Measurements from ENCODE around the gene CDC16.
"Not testable (repeated sequence)": the region's sequence is repeated elsewhere in the genome, so short reads cannot be mapped to it uniquely, and the experiment has no call there.

The CDC16 gene

GRCh38 chr13:114263578-114263977 is 28.9 kb downstream of the CDC16 start:
- DNase-seq (ENCODE audit: low spot score), result no peak

- DNase-seq (ENCODE audit: low spot score), result not testable (repeated sequence)
Measured at GRCh38 chr13:114264313-114264712, 29.6 kb downstream of the CDC16 start.

- DNase-seq (ENCODE audit: low spot score), result peak; percentile 29
Measured at GRCh38 chr13:114264886-114265611, 30.4 kb downstream of the CDC16 start.

- DNase-seq (ENCODE audit: low spot score), result no peak
Measured at GRCh38 chr13:114266241-114266640, 31.5 kb downstream of the CDC16 start.

- DNase-seq (ENCODE audit: low spot score), result no peak
Measured at GRCh38 chr13:114268344-114269280, 33.9 kb downstream of the CDC16 start.

GRCh38 chr13:114269281-114269770 is 34.6 kb downstream of the CDC16 start:
- DNase-seq (ENCODE audit: low spot score), result no peak

GRCh38 chr13:114272977-114273376 is 38.3 kb downstream of the CDC16 start:
- DNase-seq (ENCODE audit: low spot score), result no peak

GRCh38 chr13:114275304-114275703 is 40.6 kb downstream of the CDC16 start:
- DNase-seq (ENCODE audit: low spot score), result no peak

GRCh38 chr13:114279146-114279545 is 44.4 kb downstream of the CDC16 start:
- DNase-seq (ENCODE audit: low spot score), result no peak

- no peak for DNase-seq (ENCODE audit: low spot score)
Measured at GRCh38 chr13:114279758-114280355, 45.2 kb downstream of the CDC16 start.

- peak; percentile 94 for DNase-seq (ENCODE audit: low spot score)
Measured at GRCh38 chr13:114281351-114282040, 46.8 kb downstream of the CDC16 start, which contains the start of gene UPF3A. TSS of gene UPF3A (plus strand) at chr13:114281601. CDS start at chr13:114281640, 39 bp downstream.

GRCh38 chr13:114282041-114282670 is 47.5 kb downstream of the CDC16 start:
- DNase-seq (ENCODE audit: low spot score), result peak; percentile 69

GRCh38 chr13:114283576-114283975 is 48.9 kb downstream of the CDC16 start:
- no peak for DNase-seq (ENCODE audit: low spot score)

- DNase-seq (ENCODE audit: low spot score), result no peak
Measured at GRCh38 chr13:114284680-114285079, 50.0 kb downstream of the CDC16 start.

GRCh38 chr13:114285166-114285808 is 50.6 kb downstream of the CDC16 start:
- no peak for DNase-seq (ENCODE audit: low spot score)

GRCh38 chr13:114286808-114287207 is 52.1 kb downstream of the CDC16 start:
- peak; percentile 52 for DNase-seq (ENCODE audit: low spot score)

GRCh38 chr13:114288157-114288591 is 53.5 kb downstream of the CDC16 start:
- no peak for DNase-seq (ENCODE audit: low spot score)

GRCh38 chr13:114296448-114296847 is 61.8 kb downstream of the CDC16 start:
- DNase-seq (ENCODE audit: low spot score), result no peak

GRCh38 chr13:114296902-114297301 is 62.2 kb downstream of the CDC16 start:
- no peak for DNase-seq (ENCODE audit: low spot score)

GRCh38 chr13:114298866-114299265 is 64.2 kb downstream of the CDC16 start:
- DNase-seq (ENCODE audit: low spot score), result no peak
